Measurements from ENCODE around the gene LHX6.

GRCh38 chr9:122164286-122164685 lies 64.5 kb downstream of the LHX6 start:
- TF ChIP-seq POLR2A (IDR thresholded peaks at IDR 0.05) (no peak), CTCF (IDR thresholded peaks at IDR 0.05) (no peak), EP300 (IDR thresholded peaks at IDR 0.05) (no peak)
